RWPE1 (cell line): ENCODE results near the gene GP9.

Experiments
- CTCF ChIA-PET: fragments of 350-600 bp; sonication (Branson Sonifier 250); formaldehyde crosslinking; extraction: SDS; loops from one replicate; lab custom pipeline; 2021; lab: Yijun Ruan, JAX
- POLR2A ChIA-PET: fragments of 400-600 bp; formaldehyde crosslinking; extraction: SDS; loops from one replicate; lab custom pipeline; 2020; ENCODE audit warnings: antibody characterized with exemption; ENCODE audit not compliant: low non-redundant PET; lab: Yijun Ruan, JAX
- DNase-seq: peaks from one replicate; pipeline ENCODE4 v3.0.0; 2012; ENCODE audit warnings: low spot score
- H3K27ac ChIP-seq: fragments of 450-650 bp; 2 replicates; pipeline ENCODE4 v1.5.1; 2017
- CTCF ChIP-seq: fragments of 450-650 bp; conservative IDR thresholded peaks from 2 replicates; pipeline ENCODE4 v1.5.1; 2017; ENCODE audit warnings: low read depth, mild to moderate bottlenecking

Gene GP9

DNA sequence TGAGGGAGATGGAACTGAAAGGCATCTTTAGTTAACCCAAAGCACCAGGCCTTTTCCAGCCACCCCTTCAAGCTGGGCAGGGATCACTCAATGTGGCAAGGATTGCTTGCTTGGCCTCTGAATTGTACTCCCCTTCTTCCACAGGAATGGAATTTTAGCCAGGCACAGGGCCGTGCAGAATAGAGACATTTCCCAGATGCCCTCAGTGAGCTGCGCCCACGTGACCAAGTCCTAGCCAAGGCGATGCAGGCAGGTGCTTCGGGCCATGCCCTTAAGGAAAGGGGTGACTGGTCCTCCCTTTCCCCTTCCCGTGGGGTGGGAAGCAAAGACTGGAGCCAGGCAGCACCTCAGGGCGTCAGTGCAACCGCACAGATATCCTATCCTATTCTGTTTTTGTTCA lies 17.9 kb downstream of the GP9 start:
- no peak for TF ChIP-seq CTCF
- CTCF ChIA-PET, result interaction anchor here (0.6 kb wide), 2 partner anchors 10 to 142 kb away, joined by 3 read pairs; no protein-coding TSS in a partner anchor
- DNase-seq, result no peak
- POLR2A ChIA-PET, result no interaction called here
- no peak overlapping the region for H3K27ac ChIP-seq

DNA sequence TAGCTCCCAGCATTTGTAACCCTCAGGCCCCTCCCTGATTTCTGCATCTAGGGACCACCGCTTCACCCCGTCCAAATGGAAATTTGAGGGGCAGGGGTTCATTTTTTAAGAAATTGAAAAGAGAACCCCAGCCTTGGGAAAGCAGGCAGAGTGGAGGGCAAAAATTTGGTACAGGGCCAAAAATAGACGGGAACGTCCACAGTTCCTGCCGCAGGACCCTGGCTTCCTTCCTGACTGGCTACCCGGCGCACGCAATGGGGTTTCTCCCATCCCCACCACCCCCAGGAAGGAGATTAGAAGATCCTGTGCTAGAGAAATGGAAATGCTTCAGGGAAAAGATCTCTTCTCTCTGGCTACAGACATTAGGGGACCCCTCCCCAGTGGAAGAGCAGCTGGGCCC lies 20.9 kb downstream of the GP9 start:
- no peak for DNase-seq
- no peak for TF ChIP-seq CTCF
- H3K27ac ChIP-seq, result no peak overlapping the region
- CTCF ChIA-PET, result interaction anchor here (0.7 kb wide), 1 partner anchor 20 kb away, joined by 3 read pairs; no protein-coding TSS in a partner anchor
- POLR2A ChIA-PET, result no interaction called here

GRCh38 chr3:129082026-129082425 lies 21.4 kb downstream of the GP9 start:
- H3K27ac ChIP-seq, result no peak overlapping the region
- DNase-seq, result no peak
- ChIA-PET CTCF (no interaction called here), POLR2A (no interaction called here)
- TF ChIP-seq CTCF, result no peak

DNA sequence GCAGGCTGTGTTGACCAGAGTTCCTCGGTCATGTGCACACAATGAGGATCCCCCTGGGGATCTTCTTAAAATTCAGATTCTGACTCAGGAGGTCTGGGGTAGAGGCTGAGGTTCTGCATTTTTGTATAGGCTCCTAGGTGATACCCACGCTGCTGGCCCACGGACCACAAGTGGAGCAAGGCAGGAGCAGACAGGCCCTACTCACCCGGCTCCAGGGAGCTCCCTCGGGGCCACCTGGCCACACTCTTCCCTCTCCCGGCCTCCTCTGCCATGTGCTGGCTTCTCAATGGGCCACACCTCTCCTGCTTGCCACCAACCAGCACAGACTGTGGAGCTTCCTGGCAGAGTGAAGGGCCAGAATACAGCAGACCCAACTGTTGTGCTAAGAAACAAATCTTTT lies 23.9 kb downstream of the GP9 start:
- no peak for TF ChIP-seq CTCF
- ChIA-PET CTCF (interaction anchor here (0.7 kb wide), 2 partner anchors 22 to 264 kb away, joined by 3 to 4 read pairs; no protein-coding TSS in a partner anchor), POLR2A (no interaction called here)
- no peak for DNase-seq
- H3K27ac ChIP-seq, result no peak overlapping the region

- DNase-seq, result no peak
- TF ChIP-seq CTCF, result no peak
- POLR2A ChIA-PET, result no interaction called here
- no peak overlapping the region for H3K27ac ChIP-seq
- CTCF ChIA-PET, result interaction anchor here (0.7 kb wide), 1 partner anchor 61 kb away, joined by 3 read pairs; no protein-coding TSS in a partner anchor
Measured at GRCh38 chr3:129085165-129085715, 24.7 kb downstream of the GP9 start.

DNA sequence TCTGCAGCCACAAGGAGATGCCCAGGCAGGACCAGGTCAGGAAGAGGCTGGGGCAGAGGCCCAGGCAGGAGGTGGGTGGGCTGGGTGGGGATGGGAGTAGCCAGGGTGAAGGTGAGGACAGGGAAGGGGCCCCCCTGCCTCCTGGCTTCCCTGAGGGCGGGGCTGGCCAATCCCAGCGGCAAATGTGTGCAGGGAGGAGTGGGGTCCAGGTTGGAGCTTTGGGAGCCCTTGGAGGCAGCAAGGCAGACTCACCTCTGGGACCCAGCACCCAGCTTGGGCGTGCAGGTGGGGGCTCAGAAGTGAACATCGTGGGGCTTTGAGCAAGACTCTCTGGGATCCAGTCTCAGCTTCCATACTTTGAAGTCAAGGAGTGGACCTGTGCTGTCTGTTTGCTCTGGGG lies 25.2 kb downstream of the GP9 start:
- TF ChIP-seq CTCF, result no peak
- H3K27ac ChIP-seq, result no peak overlapping the region
- POLR2A ChIA-PET, result no interaction called here
- CTCF ChIA-PET, result no interaction called here
- no peak for DNase-seq
